AG09319 (cell line): ENCODE measurements around the gene FAM171A2.
"Not testable (repeated sequence)": the region's sequence is repeated elsewhere in the genome, so short reads cannot be mapped to it uniquely, and the experiment has no call there.

Source experiments
- DNase-seq: peaks from one replicate; pipeline ENCODE4 v3.0.0-alpha.2; 2010; ENCODE audit warnings: low read depth; ENCODE audit errors: extremely low read depth
- TF ChIP-seq, protein P1 (sequence below): IDR thresholded peaks from 2 replicates; pipeline ENCODE4 v1.5.1; 2011; ENCODE audit warnings: low read depth, mild to moderate bottlenecking, inconsistent platforms, low read length, moderate library complexity

FAM171A2 gene

GRCh38 chr17:44335564-44335963, 28.1 kb downstream of the FAM171A2 start:
- TF ChIP-seq, protein P1, sequence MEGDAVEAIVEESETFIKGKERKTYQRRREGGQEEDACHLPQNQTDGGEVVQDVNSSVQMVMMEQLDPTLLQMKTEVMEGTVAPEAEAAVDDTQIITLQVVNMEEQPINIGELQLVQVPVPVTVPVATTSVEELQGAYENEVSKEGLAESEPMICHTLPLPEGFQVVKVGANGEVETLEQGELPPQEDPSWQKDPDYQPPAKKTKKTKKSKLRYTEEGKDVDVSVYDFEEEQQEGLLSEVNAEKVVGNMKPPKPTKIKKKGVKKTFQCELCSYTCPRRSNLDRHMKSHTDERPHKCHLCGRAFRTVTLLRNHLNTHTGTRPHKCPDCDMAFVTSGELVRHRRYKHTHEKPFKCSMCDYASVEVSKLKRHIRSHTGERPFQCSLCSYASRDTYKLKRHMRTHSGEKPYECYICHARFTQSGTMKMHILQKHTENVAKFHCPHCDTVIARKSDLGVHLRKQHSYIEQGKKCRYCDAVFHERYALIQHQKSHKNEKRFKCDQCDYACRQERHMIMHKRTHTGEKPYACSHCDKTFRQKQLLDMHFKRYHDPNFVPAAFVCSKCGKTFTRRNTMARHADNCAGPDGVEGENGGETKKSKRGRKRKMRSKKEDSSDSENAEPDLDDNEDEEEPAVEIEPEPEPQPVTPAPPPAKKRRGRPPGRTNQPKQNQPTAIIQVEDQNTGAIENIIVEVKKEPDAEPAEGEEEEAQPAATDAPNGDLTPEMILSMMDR: no peak
- DNase-seq: no peak

DNA sequence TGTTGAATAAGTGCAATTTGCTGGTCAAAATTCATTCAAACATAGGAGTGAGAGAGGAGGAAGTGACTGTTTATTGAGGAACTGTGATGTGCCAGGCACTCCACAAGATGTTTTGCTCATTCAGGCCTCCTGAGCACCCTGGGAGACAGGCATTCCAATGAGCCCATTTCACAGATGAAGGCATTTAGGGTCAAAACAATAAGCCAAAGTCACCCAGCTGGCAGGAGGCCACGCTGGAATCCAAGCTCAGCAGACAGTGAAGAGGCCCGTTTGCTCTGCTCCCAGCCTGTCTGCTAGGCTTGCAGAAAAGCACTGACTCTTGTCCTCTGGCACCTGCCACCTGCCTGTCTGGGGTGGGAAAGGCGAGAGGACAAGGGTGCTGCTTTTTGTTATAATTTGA, 28.9 kb downstream of the FAM171A2 start:
- no peak for DNase-seq
- TF ChIP-seq, protein P1: no peak

- no peak for DNase-seq
- TF ChIP-seq, protein P1: no peak
Measured at GRCh38 chr17:44334315-44334714, 29.3 kb downstream of the FAM171A2 start.

- TF ChIP-seq, protein P1: no peak
- no peak for DNase-seq
Measured at GRCh38 chr17:44333371-44333770, 30.3 kb downstream of the FAM171A2 start.

DNA sequence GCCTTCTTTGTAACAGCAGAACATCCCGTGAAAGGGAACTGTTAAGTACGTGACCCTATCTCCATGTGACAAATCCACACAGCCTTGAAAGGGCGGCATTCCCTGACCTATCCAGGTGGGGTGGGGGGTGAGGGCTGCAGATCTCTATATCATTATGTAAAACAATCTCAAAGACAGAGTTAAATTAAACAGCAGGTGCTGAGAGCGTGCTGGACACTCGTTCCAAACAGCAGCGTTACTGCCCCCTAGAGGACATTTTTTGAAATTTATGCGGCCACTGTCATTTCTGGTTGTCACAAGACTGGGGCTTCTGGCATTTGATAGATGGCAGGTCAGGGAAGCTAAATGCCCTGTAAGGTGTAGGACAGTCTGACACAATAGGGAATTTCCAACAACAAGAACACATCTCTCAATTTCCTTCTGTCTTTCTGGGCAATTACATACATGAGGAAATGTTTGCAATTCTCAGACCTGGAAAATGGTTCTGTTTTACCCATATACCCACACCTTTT, 32.3 kb downstream of the FAM171A2 start:
- no peak for DNase-seq
- TF ChIP-seq, protein P1: peak; percentile 67

GRCh38 chr17:44330263-44330662, 33.4 kb downstream of the FAM171A2 start:
- DNase-seq: not testable (repeated sequence)

- not testable (repeated sequence) for DNase-seq
Measured at GRCh38 chr17:44329516-44329915, 34.1 kb downstream of the FAM171A2 start.

DNA sequence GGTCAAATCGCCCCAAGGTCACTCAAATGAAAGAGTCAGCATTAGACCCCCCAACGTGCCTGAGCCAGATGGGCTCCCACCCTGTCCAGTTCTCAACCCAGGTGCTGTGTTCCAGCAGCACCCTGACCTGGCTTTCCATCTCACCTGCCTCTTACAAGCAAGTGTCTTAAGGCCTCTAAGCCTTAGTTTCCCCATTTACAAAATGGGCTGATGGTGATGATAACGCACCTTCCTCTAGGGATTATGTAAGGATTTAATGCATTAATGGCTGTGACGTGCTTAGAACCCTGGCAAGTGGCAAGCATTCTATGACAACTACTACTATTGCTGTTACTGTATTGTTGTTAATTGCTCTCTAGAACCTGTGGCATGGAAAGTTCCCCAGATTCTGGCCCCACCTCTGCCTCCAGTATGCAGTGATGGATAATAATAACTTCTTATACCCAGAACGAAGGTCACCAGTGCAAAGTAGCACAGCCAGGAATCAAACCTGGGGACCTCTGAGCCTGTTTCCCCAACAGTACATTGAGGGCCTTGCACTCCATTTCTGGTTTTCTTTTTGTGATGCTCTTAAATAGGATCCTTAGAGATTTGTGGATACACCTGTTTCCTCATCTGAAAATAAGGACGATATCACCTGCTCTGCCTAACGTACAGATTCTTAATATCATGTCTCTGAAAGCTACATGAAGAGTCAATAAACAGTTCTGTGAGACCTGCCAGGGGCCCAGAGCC, 35.8 kb downstream of the FAM171A2 start:
- no peak for DNase-seq
- TF ChIP-seq, protein P1: no peak
